ENCODE results near the gene CACNA1C. TPM values are rescaled to one million over a fixed set of nuclear protein-coding genes. Genes with fewer than 3 reads are reported as not detected.

Gene CACNA1C
- total RNA-seq, 1 donor from 2014 or later: 0.02 TPM

DNA sequence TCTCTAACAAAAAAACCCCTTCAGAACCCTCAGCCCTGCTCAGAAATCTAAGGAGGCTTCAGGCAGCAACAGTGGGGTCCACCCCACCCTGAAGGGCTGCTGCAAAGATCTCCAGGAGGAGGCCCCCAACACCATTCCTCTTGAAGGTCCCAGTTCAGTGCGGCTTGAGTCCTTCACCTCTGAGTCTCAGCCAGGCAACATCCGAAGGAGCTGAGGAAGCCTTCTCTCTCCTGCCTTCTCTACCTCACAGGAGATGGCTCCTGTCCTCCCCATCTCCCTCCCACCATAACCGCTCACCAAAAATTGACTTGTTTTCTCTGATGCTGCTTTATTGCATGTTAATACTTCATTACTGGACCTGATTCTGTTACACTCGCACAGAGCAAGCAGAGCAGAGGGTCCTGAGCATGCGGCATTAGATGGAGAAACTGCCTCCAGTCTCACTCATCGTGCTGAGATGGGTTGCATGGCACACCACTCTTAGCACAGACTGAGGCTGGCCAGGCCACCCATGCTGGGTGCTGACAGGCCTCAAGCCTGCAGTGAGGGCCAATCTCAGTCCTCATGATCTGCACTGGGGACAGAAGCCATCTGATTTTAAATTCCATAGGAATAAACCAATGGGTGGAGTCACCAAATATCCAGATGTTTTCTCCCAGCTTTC is 224.8 kb downstream of the CACNA1C start:
- Mint-ChIP-seq H3K27me3 (no peaks in the 10 kb centered on the region), H3K4me3 (no peak overlapping the region), H3K9me3 (peaks cover 6% of the 10 kb centered on the region), H3K27ac (no peak overlapping the region), H3K36me3 (ENCODE audit: low read depth) (no peaks in the 10 kb centered on the region), H3K4me1 (no peaks in the 10 kb centered on the region)
- TF ChIP-seq, protein P1, sequence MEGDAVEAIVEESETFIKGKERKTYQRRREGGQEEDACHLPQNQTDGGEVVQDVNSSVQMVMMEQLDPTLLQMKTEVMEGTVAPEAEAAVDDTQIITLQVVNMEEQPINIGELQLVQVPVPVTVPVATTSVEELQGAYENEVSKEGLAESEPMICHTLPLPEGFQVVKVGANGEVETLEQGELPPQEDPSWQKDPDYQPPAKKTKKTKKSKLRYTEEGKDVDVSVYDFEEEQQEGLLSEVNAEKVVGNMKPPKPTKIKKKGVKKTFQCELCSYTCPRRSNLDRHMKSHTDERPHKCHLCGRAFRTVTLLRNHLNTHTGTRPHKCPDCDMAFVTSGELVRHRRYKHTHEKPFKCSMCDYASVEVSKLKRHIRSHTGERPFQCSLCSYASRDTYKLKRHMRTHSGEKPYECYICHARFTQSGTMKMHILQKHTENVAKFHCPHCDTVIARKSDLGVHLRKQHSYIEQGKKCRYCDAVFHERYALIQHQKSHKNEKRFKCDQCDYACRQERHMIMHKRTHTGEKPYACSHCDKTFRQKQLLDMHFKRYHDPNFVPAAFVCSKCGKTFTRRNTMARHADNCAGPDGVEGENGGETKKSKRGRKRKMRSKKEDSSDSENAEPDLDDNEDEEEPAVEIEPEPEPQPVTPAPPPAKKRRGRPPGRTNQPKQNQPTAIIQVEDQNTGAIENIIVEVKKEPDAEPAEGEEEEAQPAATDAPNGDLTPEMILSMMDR (IDR thresholded peaks at IDR 0.05): no peak
- no peak for DNase-seq
- ChIA-PET POLR2A (no interaction called here), CTCF (no interaction called here)
- ATAC-seq (ENCODE audit: low read depth): no peak
- intact Hi-C loops (cut with micrococcal nuclease): no loop called here

DNA sequence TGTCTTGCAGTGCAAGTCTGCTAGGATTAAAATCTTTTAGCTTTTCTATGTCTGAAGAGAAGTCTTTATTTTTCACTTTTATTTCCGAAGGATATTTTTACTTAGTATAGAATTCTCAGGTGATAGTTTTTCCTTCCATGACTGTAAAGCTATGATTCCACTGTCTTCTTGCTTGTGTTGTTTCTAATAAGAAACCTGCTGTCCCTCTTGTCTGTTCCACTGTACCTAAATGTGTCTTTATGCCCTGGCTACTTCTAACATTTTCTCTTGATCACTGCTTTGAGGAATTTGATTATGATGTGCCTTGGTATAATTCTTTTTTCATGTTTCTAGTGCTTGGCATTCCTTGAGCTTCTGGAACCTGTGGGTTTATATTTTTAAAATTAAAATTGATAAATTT is 228.7 kb downstream of the CACNA1C start:
- H3K27ac Mint-ChIP-seq: no peak overlapping the region
- ATAC-seq (ENCODE audit: low read depth): no peak
- H3K36me3 Mint-ChIP-seq (ENCODE audit: low read depth): no peaks in the 10 kb centered on the region
- H3K4me3 Mint-ChIP-seq: no peak overlapping the region
- H3K9me3 Mint-ChIP-seq: peaks cover 6% of the 10 kb centered on the region
- H3K4me1 Mint-ChIP-seq: peaks cover 10% of the 10 kb centered on the region
- ChIA-PET POLR2A (no interaction called here), CTCF (no interaction called here)
- peaks cover 18% of the 10 kb centered on the region for H3K27me3 Mint-ChIP-seq
- TF ChIP-seq, protein P1 (IDR thresholded peaks at IDR 0.05): no peak
- intact Hi-C loops (cut with micrococcal nuclease): no loop called here
- DNase-seq: no peak

DNA sequence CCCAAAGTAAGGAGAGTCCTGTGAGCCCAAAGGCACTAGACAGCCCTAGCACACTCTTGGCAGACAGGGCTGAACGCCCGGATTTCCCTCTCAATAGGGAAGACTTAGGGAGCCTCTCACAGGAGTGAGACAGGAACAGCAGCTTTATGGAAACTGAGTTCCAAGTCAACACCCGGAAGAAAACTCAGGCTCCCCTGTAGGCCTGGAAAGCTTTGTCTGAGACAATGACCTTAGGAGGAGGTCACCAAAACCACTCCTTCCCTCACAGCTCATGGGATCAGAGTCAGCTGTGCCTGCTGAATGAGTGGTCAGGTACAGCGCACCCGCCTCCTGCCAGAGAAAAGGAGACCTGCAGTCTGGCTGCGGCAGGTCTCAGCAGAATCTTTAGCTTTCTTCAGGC is 229.5 kb downstream of the CACNA1C start:
- Mint-ChIP-seq H3K4me1 (peaks cover 10% of the 10 kb centered on the region), H3K36me3 (ENCODE audit: low read depth) (no peaks in the 10 kb centered on the region), H3K27ac (no peak overlapping the region), H3K27me3 (peaks cover 21% of the 10 kb centered on the region), H3K4me3 (no peak overlapping the region), H3K9me3 (peaks cover 6% of the 10 kb centered on the region)
- CTCF ChIA-PET: no interaction called here
- POLR2A ChIA-PET: no interaction called here
- TF ChIP-seq, protein P1 (IDR thresholded peaks at IDR 0.05): no peak
- intact Hi-C loops (cut with micrococcal nuclease): no loop called here
- DNase-seq (no peak), ATAC-seq (ENCODE audit: low read depth) (no peak)

DNA sequence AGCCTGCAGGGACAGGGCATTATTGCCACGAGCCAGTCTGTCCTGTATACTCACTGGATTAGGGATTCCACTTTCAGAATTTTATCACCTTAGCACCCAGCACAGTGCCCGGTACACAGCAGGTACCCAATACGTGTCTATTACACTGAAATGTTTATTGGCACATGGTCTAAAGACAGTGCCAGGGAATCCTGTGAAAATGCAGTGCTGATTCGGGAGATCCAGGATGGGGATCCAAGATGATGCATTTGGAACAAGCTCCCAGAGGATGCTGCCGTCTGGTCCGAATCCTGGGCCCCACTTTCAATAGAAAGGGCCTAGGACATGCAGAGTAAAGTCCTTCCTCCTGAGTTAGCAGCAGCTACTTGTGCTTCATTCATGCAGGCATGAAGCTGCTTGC is 230.7 kb downstream of the CACNA1C start:
- Mint-ChIP-seq H3K27ac (no peak overlapping the region), H3K36me3 (ENCODE audit: low read depth) (no peaks in the 10 kb centered on the region), H3K9me3 (peaks cover 6% of the 10 kb centered on the region), H3K4me3 (no peak overlapping the region), H3K4me1 (peaks cover 10% of the 10 kb centered on the region), H3K27me3 (peaks cover 24% of the 10 kb centered on the region)
- no peak for DNase-seq
- intact Hi-C loops (cut with micrococcal nuclease): no loop called here
- ChIA-PET CTCF (interaction anchor here (0.7 kb wide), 1 partner anchor 493 kb away, joined by 3 read pairs; no protein-coding TSS in a partner anchor), POLR2A (no interaction called here)
- no peak for ATAC-seq (ENCODE audit: low read depth)
- TF ChIP-seq, protein P1 (IDR thresholded peaks at IDR 0.05): no peak

DNA sequence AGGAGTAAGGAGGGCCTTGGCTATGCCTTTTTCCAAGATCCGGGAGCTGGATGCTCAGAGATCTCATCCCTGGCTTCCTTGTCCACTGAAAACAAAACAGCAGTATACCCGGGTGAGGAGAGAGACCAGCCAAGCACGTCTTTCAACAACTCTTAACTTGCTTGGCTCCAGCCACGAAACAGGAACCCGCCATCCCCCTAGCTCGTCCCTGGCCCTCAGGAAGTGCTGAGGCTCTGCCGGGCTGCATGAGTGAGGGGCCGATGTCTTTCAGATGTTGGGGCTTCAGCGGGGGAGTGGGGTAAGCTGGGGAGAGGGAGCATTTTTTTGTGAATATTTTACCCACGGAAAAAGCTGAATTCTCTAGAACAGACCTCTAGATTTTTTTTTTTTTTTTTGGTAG is 231.1 kb downstream of the CACNA1C start:
- DNase-seq (no peak), ATAC-seq (ENCODE audit: low read depth) (no peak)
- ChIA-PET POLR2A (no interaction called here), CTCF (no interaction called here)
- Mint-ChIP-seq H3K27me3 (peaks cover 24% of the 10 kb centered on the region), H3K4me3 (no peak overlapping the region), H3K36me3 (ENCODE audit: low read depth) (no peaks in the 10 kb centered on the region), H3K27ac (no peak overlapping the region), H3K4me1 (peaks cover 10% of the 10 kb centered on the region), H3K9me3 (peaks cover 6% of the 10 kb centered on the region)
- intact Hi-C loops (cut with micrococcal nuclease): loop anchor here (2.0 kb wide), 1 partner anchor 483 kb away; no protein-coding TSS in a partner anchor
- TF ChIP-seq, protein P1 (IDR thresholded peaks at IDR 0.05): no peak

Measured in activated B cell treated with CpG ODN at 0.5 μM for 24 hours (primary cell).